Parathyroid adenoma (tissue), 2 donors: ENCODE results near the gene ESM1.

Experiments used
- H2AFZ ChIP-seq: fragments of 300-600 bp; sonication (generic); one replicate; pipeline ENCODE4 v1.7.0; 2017; ENCODE audit warnings: antibody characterized with exemption, mild to moderate bottlenecking
- H3K27ac ChIP-seq: fragments of 300-600 bp; sonication (generic); one replicate; pipeline ENCODE4 v1.7.0; 2017
- H3K27me3 ChIP-seq: fragments of 300-600 bp; sonication (generic); one replicate; pipeline ENCODE4 v1.7.0; 2017; ENCODE audit warnings: low read length; ENCODE audit not compliant: control insufficient read depth, insufficient read depth
- H3K36me3 ChIP-seq: fragments of 300-600 bp; sonication (generic); one replicate; pipeline ENCODE4 v1.7.0; 2017; ENCODE audit warnings: low read length; ENCODE audit not compliant: control insufficient read depth, insufficient read depth
- H3K4me1 ChIP-seq: fragments of 300-600 bp; sonication (generic); one replicate; pipeline ENCODE4 v1.7.0; 2017; ENCODE audit warnings: control low read depth
- H3K4me2 ChIP-seq: fragments of 300-600 bp; sonication (generic); one replicate; pipeline ENCODE4 v1.7.0; 2017; ENCODE audit warnings: low read length
- H3K4me3 ChIP-seq: fragments of 300-600 bp; sonication (generic); one replicate; pipeline ENCODE4 v1.7.0; 2017; ENCODE audit warnings: low read depth, low read length
- H3K79me2 ChIP-seq: fragments of 300-600 bp; sonication (generic); one replicate; pipeline ENCODE4 v1.7.0; 2017; ENCODE audit warnings: control low read depth
- H3K9ac ChIP-seq: fragments of 300-600 bp; sonication (generic); one replicate; pipeline ENCODE4 v1.7.0; 2017; ENCODE audit warnings: mild to moderate bottlenecking
- H3K9me3 ChIP-seq: fragments of 300-600 bp; sonication (generic); one replicate; pipeline ENCODE4 v1.7.0; 2017; ENCODE audit warnings: low read length; ENCODE audit not compliant: control insufficient read depth
- TF ChIP-seq, protein P1 (sequence below): fragments of 300-600 bp; sonication (generic); IDR thresholded peaks from one replicate; pipeline ENCODE4 v1.7.0; 2017; ENCODE audit warnings: antibody characterized with exemption, mild to moderate bottlenecking
- donor health status: primary hyperparathyroidism.

The ESM1 gene

DNA sequence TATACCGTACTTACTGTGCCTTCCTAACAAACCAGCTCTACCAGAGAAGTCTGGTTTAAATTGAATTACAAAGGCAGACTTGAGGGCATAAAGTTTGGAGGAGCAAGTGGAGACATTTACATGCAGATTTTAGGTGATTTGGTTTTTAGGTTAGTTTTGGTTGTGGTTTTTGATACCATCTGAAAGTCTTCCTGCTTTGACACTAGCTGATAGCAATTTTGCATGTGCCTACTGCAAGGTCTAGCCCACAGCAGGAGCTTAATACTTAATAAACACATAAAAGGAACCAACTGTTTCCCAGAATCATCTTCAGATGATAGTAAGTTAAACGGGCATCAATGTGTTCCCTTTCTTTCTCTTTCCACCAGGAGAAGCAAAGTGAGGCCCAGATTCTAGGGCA, 3.4 kb upstream of the ESM1 start:
- Histone ChIP-seq H3K27me3 (no peaks in the 10 kb centered on the region), H3K9ac (no peak overlapping the region), H3K36me3 (no peaks in the 10 kb centered on the region), H3K9me3 (no peaks in the 10 kb centered on the region), H3K27ac (no peak overlapping the region), H3K4me3 (no peak overlapping the region), H3K79me2 (no peaks in the 10 kb centered on the region), H3K4me1 (no peaks in the 10 kb centered on the region), H2AFZ (no peak overlapping the region), H3K4me2 (no peak overlapping the region)
- TF ChIP-seq, protein P1, sequence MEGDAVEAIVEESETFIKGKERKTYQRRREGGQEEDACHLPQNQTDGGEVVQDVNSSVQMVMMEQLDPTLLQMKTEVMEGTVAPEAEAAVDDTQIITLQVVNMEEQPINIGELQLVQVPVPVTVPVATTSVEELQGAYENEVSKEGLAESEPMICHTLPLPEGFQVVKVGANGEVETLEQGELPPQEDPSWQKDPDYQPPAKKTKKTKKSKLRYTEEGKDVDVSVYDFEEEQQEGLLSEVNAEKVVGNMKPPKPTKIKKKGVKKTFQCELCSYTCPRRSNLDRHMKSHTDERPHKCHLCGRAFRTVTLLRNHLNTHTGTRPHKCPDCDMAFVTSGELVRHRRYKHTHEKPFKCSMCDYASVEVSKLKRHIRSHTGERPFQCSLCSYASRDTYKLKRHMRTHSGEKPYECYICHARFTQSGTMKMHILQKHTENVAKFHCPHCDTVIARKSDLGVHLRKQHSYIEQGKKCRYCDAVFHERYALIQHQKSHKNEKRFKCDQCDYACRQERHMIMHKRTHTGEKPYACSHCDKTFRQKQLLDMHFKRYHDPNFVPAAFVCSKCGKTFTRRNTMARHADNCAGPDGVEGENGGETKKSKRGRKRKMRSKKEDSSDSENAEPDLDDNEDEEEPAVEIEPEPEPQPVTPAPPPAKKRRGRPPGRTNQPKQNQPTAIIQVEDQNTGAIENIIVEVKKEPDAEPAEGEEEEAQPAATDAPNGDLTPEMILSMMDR, result no peak

DNA sequence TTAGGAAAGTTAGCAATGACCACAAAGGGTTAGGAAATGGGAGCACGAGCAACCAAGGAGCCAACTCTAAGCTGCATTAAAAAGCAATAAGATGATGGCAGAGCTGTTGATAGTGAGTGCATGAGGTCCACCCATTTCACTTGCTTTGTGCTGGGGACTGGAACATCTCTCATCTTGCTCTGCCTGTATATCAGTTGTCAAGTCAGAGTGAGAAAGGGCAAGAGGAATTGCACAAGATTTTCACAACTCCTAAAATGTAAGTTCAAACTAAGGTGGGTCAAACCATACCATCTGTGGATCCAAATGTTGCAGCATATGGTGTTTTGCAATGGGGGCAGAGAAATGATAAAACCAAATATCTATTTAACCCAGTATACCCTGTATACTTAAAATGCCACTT, 2.8 kb upstream of the ESM1 start:
- no peak overlapping the region for H3K9ac ChIP-seq
- H3K4me3 ChIP-seq, result no peak overlapping the region
- H3K27me3 ChIP-seq, result no peaks in the 10 kb centered on the region
- H3K4me1 ChIP-seq, result no peaks in the 10 kb centered on the region
- no peak overlapping the region for H3K4me2 ChIP-seq
- H3K79me2 ChIP-seq, result no peaks in the 10 kb centered on the region
- H2AFZ ChIP-seq, result no peak overlapping the region
- TF ChIP-seq, protein P1, result no peak
- H3K9me3 ChIP-seq, result no peaks in the 10 kb centered on the region
- H3K36me3 ChIP-seq, result no peaks in the 10 kb centered on the region
- no peak overlapping the region for H3K27ac ChIP-seq

DNA sequence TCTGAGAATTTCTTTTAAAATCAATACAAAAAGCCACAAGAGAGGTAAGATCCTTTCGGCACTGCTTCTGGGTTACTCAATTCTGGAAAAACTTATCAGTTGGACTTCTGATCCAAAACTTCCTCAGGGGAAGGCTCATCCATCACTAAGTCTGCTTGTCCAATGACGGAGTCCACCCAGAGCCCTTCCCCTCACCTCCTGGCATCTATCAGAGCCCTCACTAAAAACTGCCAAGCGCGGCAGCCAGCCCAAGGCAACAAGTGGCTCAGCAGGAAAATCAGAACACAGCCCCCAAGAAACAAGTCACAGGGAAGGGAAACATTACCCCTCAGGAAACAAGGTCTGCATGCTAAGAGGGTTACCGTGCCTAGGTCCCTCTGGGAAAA, 869 bp upstream of the ESM1 start:
- Histone ChIP-seq H2AFZ (no peak overlapping the region), H3K36me3 (no peaks in the 10 kb centered on the region), H3K9me3 (no peaks in the 10 kb centered on the region), H3K9ac (no peak overlapping the region), H3K27ac (no peak overlapping the region), H3K4me1 (no peaks in the 10 kb centered on the region), H3K4me2 (no peak overlapping the region), H3K4me3 (no peak overlapping the region), H3K79me2 (no peaks in the 10 kb centered on the region), H3K27me3 (no peaks in the 10 kb centered on the region)
- TF ChIP-seq, protein P1, result no peak

DNA sequence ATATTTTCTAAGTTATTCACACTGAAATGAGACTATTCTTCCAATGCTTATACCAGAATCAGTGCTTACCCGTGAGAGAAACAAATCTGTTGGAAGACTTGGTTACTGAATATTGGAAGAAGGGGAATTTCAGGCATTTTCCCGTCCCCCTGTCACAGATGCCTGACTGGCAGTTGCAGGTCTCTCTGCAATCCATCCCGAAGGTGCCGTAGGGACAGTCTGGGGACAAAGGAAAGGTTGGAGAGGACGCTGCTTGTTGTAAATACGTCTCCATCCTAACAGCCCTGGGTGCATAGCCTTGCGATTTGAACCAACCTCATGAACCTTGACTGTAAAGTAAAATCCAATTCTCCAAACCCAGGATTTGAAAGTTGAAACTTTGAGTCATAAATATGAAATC, 3.5 kb downstream of the ESM1 start:
- Histone ChIP-seq H3K9me3 (no peaks in the 10 kb centered on the region), H3K4me3 (no peak overlapping the region), H3K27me3 (no peaks in the 10 kb centered on the region), H3K4me2 (no peak overlapping the region), H2AFZ (no peak overlapping the region), H3K79me2 (no peaks in the 10 kb centered on the region), H3K4me1 (no peaks in the 10 kb centered on the region), H3K9ac (no peak overlapping the region), H3K27ac (no peak overlapping the region), H3K36me3 (no peaks in the 10 kb centered on the region)
- TF ChIP-seq, protein P1, result no peak

DNA sequence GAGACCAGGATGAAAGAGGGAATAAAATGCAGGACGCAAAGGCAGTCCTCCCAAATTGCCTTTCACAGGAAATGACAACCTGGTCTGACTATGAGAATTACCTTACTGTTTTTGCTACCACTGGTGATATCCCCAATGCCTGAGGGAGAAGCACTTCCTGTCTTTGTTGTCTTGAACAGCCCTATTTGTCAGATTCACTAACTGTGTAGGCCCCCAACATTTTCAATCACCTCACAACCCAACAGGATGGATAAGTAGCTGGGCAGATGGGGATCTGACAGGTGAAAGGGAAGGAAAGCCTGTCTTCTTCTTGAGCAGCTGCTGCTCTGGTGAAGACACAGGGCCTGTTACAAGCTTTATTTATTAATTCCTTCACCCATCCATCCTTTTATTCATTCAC, 9.7 kb downstream of the ESM1 start:
- no peak overlapping the region for H3K4me2 ChIP-seq
- no peak overlapping the region for H3K9ac ChIP-seq
- no peaks in the 10 kb centered on the region for H3K36me3 ChIP-seq
- no peaks in the 10 kb centered on the region for H3K9me3 ChIP-seq
- no peaks in the 10 kb centered on the region for H3K27me3 ChIP-seq
- H3K4me3 ChIP-seq, result no peak overlapping the region
- H3K4me1 ChIP-seq, result no peaks in the 10 kb centered on the region
- no peaks in the 10 kb centered on the region for H3K79me2 ChIP-seq
- H3K27ac ChIP-seq, result no peak overlapping the region
- TF ChIP-seq, protein P1, result no peak
- H2AFZ ChIP-seq, result no peak overlapping the region
